ENCODE data around the gene GOLGA8K.
"Not testable (repeated sequence)": the region's sequence is repeated elsewhere in the genome, so short reads cannot be mapped to it uniquely, and the experiment has no call there.

The GOLGA8K gene

GRCh38 chr15:32403192-32403591, at the start of gene GOLGA8K:
Gene GOLGA8K (minus strand): TSS chr15:32403292. CDS start chr15:32403194, 98 bp downstream.
- DNase-seq (ENCODE audit: low read depth): not testable (repeated sequence)

GRCh38 chr15:32440445-32440977, 37.4 kb upstream of the GOLGA8K start:
- DNase-seq (ENCODE audit: low read depth): not testable (repeated sequence)

- DNase-seq (ENCODE audit: low read depth): not testable (repeated sequence)
Measured at GRCh38 chr15:32434102-32434963, 31.2 kb upstream of the GOLGA8K start.

GRCh38 chr15:32427635-32428034, 24.5 kb upstream of the GOLGA8K start:
- DNase-seq (ENCODE audit: low read depth): not testable (repeated sequence)

- not testable (repeated sequence) for DNase-seq (ENCODE audit: low read depth)
Measured at GRCh38 chr15:32426511-32426910, 23.4 kb upstream of the GOLGA8K start.

GRCh38 chr15:32407903-32408302, 4.8 kb upstream of the GOLGA8K start:
- DNase-seq (ENCODE audit: low read depth): not testable (repeated sequence)

- DNase-seq (ENCODE audit: low read depth): not testable (repeated sequence)
Measured at GRCh38 chr15:32396522-32396921, 6.6 kb downstream of the GOLGA8K start.

GRCh38 chr15:32394745-32395144, 8.3 kb downstream of the GOLGA8K start:
- not testable (repeated sequence) for DNase-seq (ENCODE audit: low read depth)

- not testable (repeated sequence) for DNase-seq (ENCODE audit: low read depth)
Measured at GRCh38 chr15:32388050-32388648, 14.9 kb downstream of the GOLGA8K start.

GRCh38 chr15:32385823-32386495, 17.1 kb downstream of the GOLGA8K start:
- not testable (repeated sequence) for DNase-seq (ENCODE audit: low read depth)

- DNase-seq (ENCODE audit: low read depth): not testable (repeated sequence)
Measured at GRCh38 chr15:32374185-32374584, 28.9 kb downstream of the GOLGA8K start.

- not testable (repeated sequence) for DNase-seq (ENCODE audit: low read depth)
Measured at GRCh38 chr15:32373707-32374106, 29.4 kb downstream of the GOLGA8K start.

- DNase-seq (ENCODE audit: low read depth): not testable (repeated sequence)
Measured at GRCh38 chr15:32372075-32372474, 31.0 kb downstream of the GOLGA8K start.

GRCh38 chr15:32370526-32370925, 32.6 kb downstream of the GOLGA8K start:
- not testable (repeated sequence) for DNase-seq (ENCODE audit: low read depth)

GRCh38 chr15:32370064-32370463, 33.0 kb downstream of the GOLGA8K start:
- DNase-seq (ENCODE audit: low read depth): not testable (repeated sequence)

- DNase-seq (ENCODE audit: low read depth): not testable (repeated sequence)
Measured at GRCh38 chr15:32366492-32366891, 36.6 kb downstream of the GOLGA8K start.

GRCh38 chr15:32365955-32366354, 37.1 kb downstream of the GOLGA8K start:
- DNase-seq (ENCODE audit: low read depth): not testable (repeated sequence)

GRCh38 chr15:32364944-32365343, 38.1 kb downstream of the GOLGA8K start:
- DNase-seq (ENCODE audit: low read depth): not testable (repeated sequence)

GRCh38 chr15:32363449-32363848, 39.6 kb downstream of the GOLGA8K start:
- DNase-seq (ENCODE audit: low read depth): not testable (repeated sequence)

- DNase-seq (ENCODE audit: low read depth): not testable (repeated sequence)
Measured at GRCh38 chr15:32361662-32362061, 41.4 kb downstream of the GOLGA8K start.

- DNase-seq (ENCODE audit: low read depth): not testable (repeated sequence)
Measured at GRCh38 chr15:32358462-32358861, 44.6 kb downstream of the GOLGA8K start.

GRCh38 chr15:32356909-32357308, 46.2 kb downstream of the GOLGA8K start:
- DNase-seq (ENCODE audit: low read depth): not testable (repeated sequence)

Measured in non-pigmented ciliary epithelial cell (primary cell).